HCT116 (cell line): ENCODE data around the gene DYNLRB2. TPM values are rescaled to one million over a fixed set of nuclear protein-coding genes. Genes with fewer than 3 reads are reported as not detected.

Experiments used
- ATAC-seq: fragments of 200-7000 bp; cut with Tn5 transposase; 2 replicates; pipeline ENCODE4 v1.9.1; 2020; ENCODE audit warnings: mild to moderate bottlenecking, moderate library complexity
- BruUV-seq: library from RNA; stranded (reverse); fragments of 400-500 nt; replicated peaks from 2 replicates; lab custom pipeline; 2021; lab: Mats Ljungman, UMichigan
- CTCF ChIA-PET: fragments of 300-600 bp; sonication (Branson Sonifier 250); formaldehyde crosslinking; loops from one replicate; lab custom pipeline; 2021; ENCODE audit warnings: antibody characterized with exemption; lab: Charles Lee
- POLR2A ChIA-PET: fragments of 300-600, 350-600 bp; sonication (Branson Sonifier 250); formaldehyde crosslinking; loops from one replicate; lab custom pipeline; 2021; ENCODE audit warnings: antibody characterized with exemption; lab: Charles Lee
- RAD21 ChIA-PET, 2 experiments: fragments of 300-600 bp; sonication (Branson Sonifier 250); formaldehyde crosslinking; loops; one replicate each; lab custom pipeline; 2023; ENCODE audit warnings: low total read pairs in 2 of 2; ENCODE audit not compliant: uncharacterized antibody in 2 of 2, unreplicated experiment in 2 of 2, low non-redundant PET in 1 of 2; lab: Charles Lee
- DNase-seq: peaks from one replicate; pipeline ENCODE4 v3.0.0-alpha.2; 2010; ENCODE audit warnings: low read depth, low spot score
- H2AFZ ChIP-seq: fragments of 200-600 bp; shearing (Covaris generic), sonication (generic); 2 replicates; pipeline ENCODE4 v1.6.1; 2017; ENCODE audit warnings: low read depth, mixed run types, mixed read lengths, antibody characterized with exemption, low read length; ENCODE audit not compliant: poor library complexity, severe bottlenecking
- H3K27ac ChIP-seq: 2 replicates; pipeline ENCODE4 v1.5.1; 2012; ENCODE audit warnings: low read depth, low read length
- H3K27me3 ChIP-seq: fragments of 200-600 bp; sonication (generic); 2 replicates; pipeline ENCODE4 v1.6.1; 2016; ENCODE audit warnings: mixed run types, low read length, mixed read lengths; ENCODE audit not compliant: insufficient read depth
- H3K36me3 ChIP-seq, 2 experiments: fragments of 200-500 bp in 1 of 2; fragments of 200-600 bp in 1 of 2; sonication (Bioruptor generic) in 1 of 2; sonication (generic) in 1 of 2; 2 replicates each; pipeline versions ENCODE4 v1.5.1 to v1.6.1; 2014 to 2016; ENCODE audit warnings: low read length in 2 of 2, inconsistent platforms in 1 of 2, mixed read lengths in 1 of 2, mixed run types in 1 of 2; ENCODE audit not compliant: insufficient read depth in 2 of 2, control insufficient read depth in 1 of 2
- H3K4me1 ChIP-seq, 2 experiments: fragments of 200-600 bp in 1 of 2; sonication (generic) in 1 of 2; 2 replicates each; pipeline versions ENCODE4 v1.5.1 to v1.6.1; 2012 to 2017; ENCODE audit warnings: low read length in 2 of 2, inconsistent platforms in 1 of 2, mild to moderate bottlenecking in 1 of 2, mixed read lengths in 1 of 2, mixed run types in 1 of 2, moderate library complexity in 1 of 2; ENCODE audit not compliant: insufficient read depth in 2 of 2, control insufficient read depth in 1 of 2
- H3K4me2 ChIP-seq: fragments of 200-600 bp; sonication (generic); 2 replicates; pipeline ENCODE4 v1.6.1; 2017; ENCODE audit warnings: mixed run types, low read length, mixed read lengths
- H3K4me3 ChIP-seq, 2 experiments: fragments of 200-600 bp in 1 of 2; sonication (generic) in 1 of 2; replicated peaks in 1 of 2; 2 replicates each; pipeline ENCODE4 v1.5.1; 2011 to 2016; ENCODE audit warnings: low read length in 2 of 2, control low read depth in 1 of 2, low read depth in 1 of 2, mild to moderate bottlenecking in 1 of 2, mixed read lengths in 1 of 2, mixed run types in 1 of 2
- H3K79me2 ChIP-seq: fragments of 200-600 bp; sonication (generic); 2 replicates; pipeline ENCODE4 v1.6.1; 2017; ENCODE audit warnings: mild to moderate bottlenecking, mixed run types, low read length, moderate library complexity, mixed read lengths; ENCODE audit not compliant: insufficient read depth
- H3K9ac ChIP-seq: fragments of 200-600 bp; sonication (generic); 2 replicates; pipeline ENCODE4 v1.6.1; 2016; ENCODE audit warnings: low read length, mixed read lengths
- H3K9me2 ChIP-seq: fragments of 200-600 bp; sonication (generic), shearing (Covaris generic); 2 replicates; pipeline ENCODE4 v1.6.1; 2017; ENCODE audit warnings: mixed run types, mild to moderate bottlenecking, moderate library complexity; ENCODE audit not compliant: insufficient read depth
- H3K9me3 ChIP-seq, 2 experiments: fragments of 200-500 bp in 1 of 2; fragments of 200-600 bp in 1 of 2; sonication (Bioruptor generic) in 1 of 2; sonication (generic) in 1 of 2; 2 replicates each; pipeline ENCODE4 v1.6.1; 2014 to 2017; ENCODE audit warnings: low read length in 2 of 2, mixed read lengths in 2 of 2, inconsistent platforms in 1 of 2, low read depth in 1 of 2, mild to moderate bottlenecking in 1 of 2, mixed run types in 1 of 2, moderate library complexity in 1 of 2; ENCODE audit not compliant: control insufficient read depth in 1 of 2, insufficient read depth in 1 of 2
- H4K20me1 ChIP-seq: fragments of 200-600 bp; sonication (generic), shearing (Covaris generic); 2 replicates; pipeline ENCODE4 v1.6.1; 2017; ENCODE audit warnings: mixed run types, mild to moderate bottlenecking, moderate library complexity; ENCODE audit not compliant: insufficient read depth
- CBX3 ChIP-seq: IDR thresholded peaks from 2 replicates; pipeline ENCODE4 v1.6.1; 2012; ENCODE audit warnings: low read depth
- CEBPB ChIP-seq: IDR thresholded peaks from 2 replicates; pipeline ENCODE4 v1.6.1; 2012; ENCODE audit warnings: low read depth
- EGR1 ChIP-seq: IDR thresholded peaks from 2 replicates; pipeline ENCODE4 v1.6.1; 2012; ENCODE audit warnings: low read depth
- ELF1 ChIP-seq: IDR thresholded peaks from 2 replicates; pipeline ENCODE4 v1.6.1; 2012; ENCODE audit warnings: low read depth, borderline replicate concordance
- EZH2 ChIP-seq: fragments of 200-600 bp; sonication (generic); IDR thresholded peaks from 2 replicates; pipeline ENCODE4 v1.6.1; 2017; ENCODE audit warnings: antibody characterized with exemption, mixed run types
- EZH2phosphoT487 ChIP-seq: fragments of 200-600 bp; IDR thresholded peaks from 2 replicates; pipeline ENCODE4 v1.6.1; 2018; ENCODE audit warnings: antibody characterized with exemption, borderline replicate concordance
- FOSL1 ChIP-seq: IDR thresholded peaks from 2 replicates; pipeline ENCODE4 v1.6.1; 2012; ENCODE audit warnings: low read depth
- POLR2AphosphoS5 ChIP-seq: IDR thresholded peaks from 2 replicates; pipeline ENCODE4 v1.6.1; 2011; ENCODE audit warnings: mild to moderate bottlenecking, low read depth, low read length, moderate library complexity
- RAD21 ChIP-seq: IDR thresholded peaks from 2 replicates; pipeline ENCODE4 v1.6.1; 2012; ENCODE audit warnings: low read depth, mild to moderate bottlenecking
- SIN3A ChIP-seq: IDR thresholded peaks from 2 replicates; pipeline ENCODE4 v1.6.1; 2012; ENCODE audit warnings: low read depth
- SP1 ChIP-seq: IDR thresholded peaks from 2 replicates; pipeline ENCODE4 v1.6.1; 2012; ENCODE audit warnings: low read depth
- SRF ChIP-seq: IDR thresholded peaks from 2 replicates; pipeline ENCODE4 v1.6.1; 2012; ENCODE audit warnings: low read depth
- TCF7L2 ChIP-seq: IDR thresholded peaks from 2 replicates; pipeline ENCODE4 v1.7.0; 2011; ENCODE audit warnings: borderline replicate concordance, inconsistent platforms; ENCODE audit not compliant: insufficient read depth, insufficient read length; ENCODE audit errors: extremely low read depth
- YY1 ChIP-seq: IDR thresholded peaks from 2 replicates; pipeline ENCODE4 v1.6.1; 2011; ENCODE audit warnings: low read length, low read depth, moderate library complexity, mild to moderate bottlenecking; ENCODE audit not compliant: insufficient replicate concordance; ENCODE audit errors: extremely low read depth
- ZFX ChIP-seq: fragments of 450-650 bp; IDR thresholded peaks from 2 replicates; pipeline ENCODE4 v1.6.1; 2017
- ZNF274 ChIP-seq: fragments of 200-500 bp; sonication (Bioruptor generic); IDR thresholded peaks from 2 replicates; pipeline ENCODE4 v1.6.1; 2014; ENCODE audit warnings: mild to moderate bottlenecking, low read depth, low read length, inconsistent platforms
- intact Hi-C: fragments of 100-400 bp; cut with micrococcal nuclease; formaldehyde crosslinking; loops from 2 replicates; pipeline ENCODE4 v1.10.0; 2022
- total RNA-seq: library from RNA; stranded (reverse); gene quantifications from one replicate; pipeline ENCODE4 v1.2.1, GENCODE V29; 2021; ENCODE audit not compliant: unreplicated experiment
- TF ChIP-seq, protein P1 (sequence below): IDR thresholded peaks from 2 replicates; pipeline ENCODE4 v1.6.1; 2012
- TF ChIP-seq, protein P2 (sequence below): IDR thresholded peaks from 2 replicates; pipeline ENCODE4 v1.6.1; 2011; ENCODE audit warnings: mild to moderate bottlenecking, low read length, moderate library complexity; ENCODE audit not compliant: insufficient replicate concordance; ENCODE audit errors: extremely low read depth
- TF ChIP-seq, protein P3 (sequence below): IDR thresholded peaks from 2 replicates; pipeline ENCODE4 v1.6.1; 2012; ENCODE audit warnings: low read depth
- TF ChIP-seq, protein P4 (sequence below), 3 experiments: fragments of 200-600 bp in 1 of 3; sonication (generic) in 1 of 3; IDR thresholded peaks in 2 of 3; conservative IDR thresholded peaks in 1 of 3; 2 replicates each; pipeline ENCODE4 v1.5.1; 2012 to 2017; ENCODE audit warnings: low read depth in 2 of 3, low read length in 2 of 3, antibody characterized with exemption in 1 of 3, borderline replicate concordance in 1 of 3, control low read depth in 1 of 3, mild to moderate bottlenecking in 1 of 3, mixed read lengths in 1 of 3, mixed run types in 1 of 3, moderate library complexity in 1 of 3; ENCODE audit not compliant: insufficient read depth in 1 of 3

Gene DYNLRB2
- total RNA-seq, 1 experiment from 2014 or later = not detected

DNA sequence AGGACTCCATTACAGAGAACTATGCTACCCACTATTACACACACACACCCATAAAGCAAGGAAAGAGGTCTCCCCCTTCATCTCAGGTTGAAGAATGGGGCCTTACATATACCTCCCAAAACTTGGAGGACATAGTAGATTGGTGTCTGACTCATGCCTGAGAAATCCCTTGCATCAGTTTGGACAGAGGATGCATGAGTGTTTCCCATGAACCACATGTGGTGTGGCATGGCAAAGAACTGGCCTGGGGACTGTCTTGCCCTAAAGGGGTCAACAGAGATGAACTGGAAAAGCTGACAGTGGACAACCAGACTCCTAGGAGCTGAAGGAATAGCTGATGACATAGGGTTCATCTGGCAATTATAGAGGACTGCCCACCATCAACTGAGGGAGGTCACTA, 54.0 kb downstream of the DYNLRB2 start:
- RAD21 ChIA-PET = no interaction called here
- no peak for ATAC-seq
- no TSS peak for BruUV-seq

More for the DNA sequence above, 54.0 kb downstream of the DYNLRB2 start:
- no peak overlapping the region for H3K9ac ChIP-seq
- TF ChIP-seq TCF7L2 (no peak), ELF1 (no peak), FOSL1 (no peak), ZNF274 (no peak), POLR2AphosphoS5 (no peak), EGR1 (no peak), SP1 (no peak), ZFX (no peak), EZH2 (no peak), SRF (no peak), YY1 (no peak), SIN3A (no peak), RAD21 (no peak), EZH2phosphoT487 (no peak), CBX3 (no peak), CEBPB (no peak)
- TF ChIP-seq, protein P1, sequence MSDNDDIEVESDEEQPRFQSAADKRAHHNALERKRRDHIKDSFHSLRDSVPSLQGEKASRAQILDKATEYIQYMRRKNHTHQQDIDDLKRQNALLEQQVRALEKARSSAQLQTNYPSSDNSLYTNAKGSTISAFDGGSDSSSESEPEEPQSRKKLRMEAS = no peak
- TF ChIP-seq, protein P2, sequence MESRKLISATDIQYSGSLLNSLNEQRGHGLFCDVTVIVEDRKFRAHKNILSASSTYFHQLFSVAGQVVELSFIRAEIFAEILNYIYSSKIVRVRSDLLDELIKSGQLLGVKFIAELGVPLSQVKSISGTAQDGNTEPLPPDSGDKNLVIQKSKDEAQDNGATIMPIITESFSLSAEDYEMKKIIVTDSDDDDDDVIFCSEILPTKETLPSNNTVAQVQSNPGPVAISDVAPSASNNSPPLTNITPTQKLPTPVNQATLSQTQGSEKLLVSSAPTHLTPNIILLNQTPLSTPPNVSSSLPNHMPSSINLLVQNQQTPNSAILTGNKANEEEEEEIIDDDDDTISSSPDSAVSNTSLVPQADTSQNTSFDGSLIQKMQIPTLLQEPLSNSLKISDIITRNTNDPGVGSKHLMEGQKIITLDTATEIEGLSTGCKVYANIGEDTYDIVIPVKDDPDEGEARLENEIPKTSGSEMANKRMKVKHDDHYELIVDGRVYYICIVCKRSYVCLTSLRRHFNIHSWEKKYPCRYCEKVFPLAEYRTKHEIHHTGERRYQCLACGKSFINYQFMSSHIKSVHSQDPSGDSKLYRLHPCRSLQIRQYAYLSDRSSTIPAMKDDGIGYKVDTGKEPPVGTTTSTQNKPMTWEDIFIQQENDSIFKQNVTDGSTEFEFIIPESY = no peak
- TF ChIP-seq, protein P3, sequence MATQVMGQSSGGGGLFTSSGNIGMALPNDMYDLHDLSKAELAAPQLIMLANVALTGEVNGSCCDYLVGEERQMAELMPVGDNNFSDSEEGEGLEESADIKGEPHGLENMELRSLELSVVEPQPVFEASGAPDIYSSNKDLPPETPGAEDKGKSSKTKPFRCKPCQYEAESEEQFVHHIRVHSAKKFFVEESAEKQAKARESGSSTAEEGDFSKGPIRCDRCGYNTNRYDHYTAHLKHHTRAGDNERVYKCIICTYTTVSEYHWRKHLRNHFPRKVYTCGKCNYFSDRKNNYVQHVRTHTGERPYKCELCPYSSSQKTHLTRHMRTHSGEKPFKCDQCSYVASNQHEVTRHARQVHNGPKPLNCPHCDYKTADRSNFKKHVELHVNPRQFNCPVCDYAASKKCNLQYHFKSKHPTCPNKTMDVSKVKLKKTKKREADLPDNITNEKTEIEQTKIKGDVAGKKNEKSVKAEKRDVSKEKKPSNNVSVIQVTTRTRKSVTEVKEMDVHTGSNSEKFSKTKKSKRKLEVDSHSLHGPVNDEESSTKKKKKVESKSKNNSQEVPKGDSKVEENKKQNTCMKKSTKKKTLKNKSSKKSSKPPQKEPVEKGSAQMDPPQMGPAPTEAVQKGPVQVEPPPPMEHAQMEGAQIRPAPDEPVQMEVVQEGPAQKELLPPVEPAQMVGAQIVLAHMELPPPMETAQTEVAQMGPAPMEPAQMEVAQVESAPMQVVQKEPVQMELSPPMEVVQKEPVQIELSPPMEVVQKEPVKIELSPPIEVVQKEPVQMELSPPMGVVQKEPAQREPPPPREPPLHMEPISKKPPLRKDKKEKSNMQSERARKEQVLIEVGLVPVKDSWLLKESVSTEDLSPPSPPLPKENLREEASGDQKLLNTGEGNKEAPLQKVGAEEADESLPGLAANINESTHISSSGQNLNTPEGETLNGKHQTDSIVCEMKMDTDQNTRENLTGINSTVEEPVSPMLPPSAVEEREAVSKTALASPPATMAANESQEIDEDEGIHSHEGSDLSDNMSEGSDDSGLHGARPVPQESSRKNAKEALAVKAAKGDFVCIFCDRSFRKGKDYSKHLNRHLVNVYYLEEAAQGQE = no peak
- TF ChIP-seq, protein P4, sequence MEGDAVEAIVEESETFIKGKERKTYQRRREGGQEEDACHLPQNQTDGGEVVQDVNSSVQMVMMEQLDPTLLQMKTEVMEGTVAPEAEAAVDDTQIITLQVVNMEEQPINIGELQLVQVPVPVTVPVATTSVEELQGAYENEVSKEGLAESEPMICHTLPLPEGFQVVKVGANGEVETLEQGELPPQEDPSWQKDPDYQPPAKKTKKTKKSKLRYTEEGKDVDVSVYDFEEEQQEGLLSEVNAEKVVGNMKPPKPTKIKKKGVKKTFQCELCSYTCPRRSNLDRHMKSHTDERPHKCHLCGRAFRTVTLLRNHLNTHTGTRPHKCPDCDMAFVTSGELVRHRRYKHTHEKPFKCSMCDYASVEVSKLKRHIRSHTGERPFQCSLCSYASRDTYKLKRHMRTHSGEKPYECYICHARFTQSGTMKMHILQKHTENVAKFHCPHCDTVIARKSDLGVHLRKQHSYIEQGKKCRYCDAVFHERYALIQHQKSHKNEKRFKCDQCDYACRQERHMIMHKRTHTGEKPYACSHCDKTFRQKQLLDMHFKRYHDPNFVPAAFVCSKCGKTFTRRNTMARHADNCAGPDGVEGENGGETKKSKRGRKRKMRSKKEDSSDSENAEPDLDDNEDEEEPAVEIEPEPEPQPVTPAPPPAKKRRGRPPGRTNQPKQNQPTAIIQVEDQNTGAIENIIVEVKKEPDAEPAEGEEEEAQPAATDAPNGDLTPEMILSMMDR (IDR thresholded peaks at IDR 0.05 in 2 of 3, conservative IDR thresholded peaks at IDR 0.05 in 1 of 3; ENCODE audit: borderline replicate concordance in 1 of 3, insufficient read depth in 1 of 3, low read depth in 2 of 3, low read length in 2 of 3) = no peak
- TF ChIP-seq, all 23 proteins: peak for 0
- no peaks in the 10 kb centered on the region for H3K9me2 ChIP-seq
- no peaks in the 10 kb centered on the region for H3K36me3 ChIP-seq
- DNase-seq = no peak
- no peaks in the 10 kb centered on the region; a peak in 2 of 4 replicates for H3K9me3 ChIP-seq
- ChIA-PET CTCF (no interaction called here), POLR2A (no interaction called here)
- H3K27me3 ChIP-seq = no peaks in the 10 kb centered on the region
- H4K20me1 ChIP-seq = no peaks in the 10 kb centered on the region
- intact Hi-C loops = no loop called here
- no peak overlapping the region for H3K27ac ChIP-seq
- H2AFZ ChIP-seq = no peak overlapping the region
- no peaks in the 10 kb centered on the region for H3K79me2 ChIP-seq
- no peak overlapping the region for H3K4me3 ChIP-seq
- H3K4me1 ChIP-seq = no peaks in the 10 kb centered on the region
- no peak overlapping the region for H3K4me2 ChIP-seq
